H1 (cell line): ENCODE results near the gene GPATCH2. TPM values are rescaled to one million over a fixed set of nuclear protein-coding genes. Genes with fewer than 3 reads are reported as not detected.

Source experiments
- CEBPB ChIP-seq: IDR thresholded peaks from 2 replicates; pipeline ENCODE4 v1.6.1; 2012; ENCODE audit warnings: low read depth, low read length
- CTBP2 ChIP-seq: IDR thresholded peaks from 2 replicates; pipeline ENCODE4 v1.7.0; 2011; ENCODE audit warnings: borderline replicate concordance, mild to moderate bottlenecking, moderate library complexity, mixed read lengths, low read length; ENCODE audit not compliant: insufficient read depth, insufficient read length
- EP300 ChIP-seq, 2 experiments: IDR thresholded peaks; 1 replicate in 1 of 2; 2 replicates in 1 of 2; pipeline ENCODE4 v1.6.1; 2011 to 2012; ENCODE audit warnings: low read depth in 2 of 2, low read length in 2 of 2, mild to moderate bottlenecking in 2 of 2, borderline replicate concordance in 1 of 2, inconsistent platforms in 1 of 2, moderate library complexity in 1 of 2
- EZH2 ChIP-seq: fragments of 200-600 bp; sonication (generic); IDR thresholded peaks from 2 replicates; pipeline ENCODE4 v1.7.1; 2012; ENCODE audit warnings: low read depth, mild to moderate bottlenecking, moderate library complexity, low read length, inconsistent platforms; ENCODE audit not compliant: severe bottlenecking
- GTF2F1 ChIP-seq: IDR thresholded peaks from 2 replicates; pipeline ENCODE4 v1.6.1; 2012; ENCODE audit warnings: low read depth, low read length, improper control_type of control experiment, borderline replicate concordance
- POLR2A ChIP-seq, 2 experiments: IDR thresholded peaks; 1 replicate in 1 of 2; 2 replicates in 1 of 2; pipeline ENCODE4 v1.6.1; 2011; ENCODE audit warnings: low read depth in 2 of 2, low read length in 2 of 2, mild to moderate bottlenecking in 2 of 2; ENCODE audit errors: control extremely low read depth in 1 of 2
- SIN3A ChIP-seq, 2 experiments: IDR thresholded peaks in 1 of 2; conservative IDR thresholded peaks in 1 of 2; 2 replicates each; pipeline ENCODE4 v1.6.1; 2011 to 2012; ENCODE audit warnings: low read length in 2 of 2, improper control_type of control experiment in 1 of 2, low read depth in 1 of 2, mild to moderate bottlenecking in 1 of 2
- SIRT6 ChIP-seq: IDR thresholded peaks from one replicate; pipeline ENCODE4 v1.7.1; 2012; ENCODE audit warnings: low read length, inconsistent platforms
- SUZ12 ChIP-seq: fragments of 200-600 bp; sonication (generic); IDR thresholded peaks from 2 replicates; pipeline ENCODE4 v1.6.1; 2012; ENCODE audit warnings: mild to moderate bottlenecking, inconsistent platforms, low read length, moderate library complexity, mixed read lengths
- TAF1 ChIP-seq: IDR thresholded peaks from 2 replicates; pipeline ENCODE4 v1.6.1; 2011; ENCODE audit warnings: mild to moderate bottlenecking, low read depth, low read length
- TCF12 ChIP-seq: IDR thresholded peaks from 2 replicates; pipeline ENCODE4 v1.6.1; 2011; ENCODE audit warnings: low read depth, mild to moderate bottlenecking, low read length
- polyA plus RNA-seq, 7 experiments: library from polyadenylated mRNA; depleted of rRNA in 3 of 7; stranded (reverse) in 5 of 7; unstranded in 2 of 7; fragments of >200 nt in 5 of 7; fragments of 200-250 nt in 2 of 7; gene quantifications; 1 replicate in 5 of 7; 2 replicates in 1 of 7; 4 replicates in 1 of 7; pipeline versions ENCODE4 v1.2.1 to v1.2.3, GENCODE V29; 2011 to 2013; ENCODE audit warnings: missing spikeins in 2 of 7, mixed read lengths in 2 of 7
- total RNA-seq: library from RNA; stranded (reverse); fragmentation: NEBNext Ultra II Directional; extraction: Animal tissue kit (Norgen Biotek cat#: 25700); gene quantifications from 2 replicates; pipeline ENCODE4 v1.2.1, GENCODE V29; 2021
- TF ChIP-seq, protein P1 (sequence below): fragments of 300-600 bp; sonication (generic); IDR thresholded peaks from 2 replicates; pipeline ENCODE4 v1.7.1; 2012; ENCODE audit warnings: low read length, moderate library complexity, mild to moderate bottlenecking, inconsistent platforms; ENCODE audit not compliant: insufficient replicate concordance

GPATCH2 gene
- total and polyA plus RNA-seq, 2 of the 8 experiments (the other 6 are each of a cell fraction or from before 2014, with no cell fraction given): 3.9 to 13.1 TPM

DNA sequence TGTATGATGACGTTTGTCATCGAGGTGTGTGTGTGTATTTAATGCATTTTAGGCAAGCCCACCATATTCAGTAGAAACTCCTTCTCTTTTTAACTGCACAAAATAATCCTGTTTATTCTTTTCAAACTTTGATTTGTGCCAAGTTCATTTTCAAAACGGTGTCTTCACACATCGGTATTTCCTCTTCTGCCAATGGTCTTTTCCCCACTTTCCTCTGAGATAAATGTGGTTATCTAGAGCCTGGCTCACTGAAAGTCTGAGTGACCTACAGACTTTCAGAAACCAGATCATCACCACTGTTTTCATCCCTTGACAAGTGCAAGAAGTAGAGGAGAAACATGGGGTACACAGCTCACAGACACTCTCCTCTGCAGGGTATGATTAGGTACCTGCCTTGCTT is 69.4 kb downstream of the GPATCH2 start (continued):
- TF ChIP-seq, protein P1, sequence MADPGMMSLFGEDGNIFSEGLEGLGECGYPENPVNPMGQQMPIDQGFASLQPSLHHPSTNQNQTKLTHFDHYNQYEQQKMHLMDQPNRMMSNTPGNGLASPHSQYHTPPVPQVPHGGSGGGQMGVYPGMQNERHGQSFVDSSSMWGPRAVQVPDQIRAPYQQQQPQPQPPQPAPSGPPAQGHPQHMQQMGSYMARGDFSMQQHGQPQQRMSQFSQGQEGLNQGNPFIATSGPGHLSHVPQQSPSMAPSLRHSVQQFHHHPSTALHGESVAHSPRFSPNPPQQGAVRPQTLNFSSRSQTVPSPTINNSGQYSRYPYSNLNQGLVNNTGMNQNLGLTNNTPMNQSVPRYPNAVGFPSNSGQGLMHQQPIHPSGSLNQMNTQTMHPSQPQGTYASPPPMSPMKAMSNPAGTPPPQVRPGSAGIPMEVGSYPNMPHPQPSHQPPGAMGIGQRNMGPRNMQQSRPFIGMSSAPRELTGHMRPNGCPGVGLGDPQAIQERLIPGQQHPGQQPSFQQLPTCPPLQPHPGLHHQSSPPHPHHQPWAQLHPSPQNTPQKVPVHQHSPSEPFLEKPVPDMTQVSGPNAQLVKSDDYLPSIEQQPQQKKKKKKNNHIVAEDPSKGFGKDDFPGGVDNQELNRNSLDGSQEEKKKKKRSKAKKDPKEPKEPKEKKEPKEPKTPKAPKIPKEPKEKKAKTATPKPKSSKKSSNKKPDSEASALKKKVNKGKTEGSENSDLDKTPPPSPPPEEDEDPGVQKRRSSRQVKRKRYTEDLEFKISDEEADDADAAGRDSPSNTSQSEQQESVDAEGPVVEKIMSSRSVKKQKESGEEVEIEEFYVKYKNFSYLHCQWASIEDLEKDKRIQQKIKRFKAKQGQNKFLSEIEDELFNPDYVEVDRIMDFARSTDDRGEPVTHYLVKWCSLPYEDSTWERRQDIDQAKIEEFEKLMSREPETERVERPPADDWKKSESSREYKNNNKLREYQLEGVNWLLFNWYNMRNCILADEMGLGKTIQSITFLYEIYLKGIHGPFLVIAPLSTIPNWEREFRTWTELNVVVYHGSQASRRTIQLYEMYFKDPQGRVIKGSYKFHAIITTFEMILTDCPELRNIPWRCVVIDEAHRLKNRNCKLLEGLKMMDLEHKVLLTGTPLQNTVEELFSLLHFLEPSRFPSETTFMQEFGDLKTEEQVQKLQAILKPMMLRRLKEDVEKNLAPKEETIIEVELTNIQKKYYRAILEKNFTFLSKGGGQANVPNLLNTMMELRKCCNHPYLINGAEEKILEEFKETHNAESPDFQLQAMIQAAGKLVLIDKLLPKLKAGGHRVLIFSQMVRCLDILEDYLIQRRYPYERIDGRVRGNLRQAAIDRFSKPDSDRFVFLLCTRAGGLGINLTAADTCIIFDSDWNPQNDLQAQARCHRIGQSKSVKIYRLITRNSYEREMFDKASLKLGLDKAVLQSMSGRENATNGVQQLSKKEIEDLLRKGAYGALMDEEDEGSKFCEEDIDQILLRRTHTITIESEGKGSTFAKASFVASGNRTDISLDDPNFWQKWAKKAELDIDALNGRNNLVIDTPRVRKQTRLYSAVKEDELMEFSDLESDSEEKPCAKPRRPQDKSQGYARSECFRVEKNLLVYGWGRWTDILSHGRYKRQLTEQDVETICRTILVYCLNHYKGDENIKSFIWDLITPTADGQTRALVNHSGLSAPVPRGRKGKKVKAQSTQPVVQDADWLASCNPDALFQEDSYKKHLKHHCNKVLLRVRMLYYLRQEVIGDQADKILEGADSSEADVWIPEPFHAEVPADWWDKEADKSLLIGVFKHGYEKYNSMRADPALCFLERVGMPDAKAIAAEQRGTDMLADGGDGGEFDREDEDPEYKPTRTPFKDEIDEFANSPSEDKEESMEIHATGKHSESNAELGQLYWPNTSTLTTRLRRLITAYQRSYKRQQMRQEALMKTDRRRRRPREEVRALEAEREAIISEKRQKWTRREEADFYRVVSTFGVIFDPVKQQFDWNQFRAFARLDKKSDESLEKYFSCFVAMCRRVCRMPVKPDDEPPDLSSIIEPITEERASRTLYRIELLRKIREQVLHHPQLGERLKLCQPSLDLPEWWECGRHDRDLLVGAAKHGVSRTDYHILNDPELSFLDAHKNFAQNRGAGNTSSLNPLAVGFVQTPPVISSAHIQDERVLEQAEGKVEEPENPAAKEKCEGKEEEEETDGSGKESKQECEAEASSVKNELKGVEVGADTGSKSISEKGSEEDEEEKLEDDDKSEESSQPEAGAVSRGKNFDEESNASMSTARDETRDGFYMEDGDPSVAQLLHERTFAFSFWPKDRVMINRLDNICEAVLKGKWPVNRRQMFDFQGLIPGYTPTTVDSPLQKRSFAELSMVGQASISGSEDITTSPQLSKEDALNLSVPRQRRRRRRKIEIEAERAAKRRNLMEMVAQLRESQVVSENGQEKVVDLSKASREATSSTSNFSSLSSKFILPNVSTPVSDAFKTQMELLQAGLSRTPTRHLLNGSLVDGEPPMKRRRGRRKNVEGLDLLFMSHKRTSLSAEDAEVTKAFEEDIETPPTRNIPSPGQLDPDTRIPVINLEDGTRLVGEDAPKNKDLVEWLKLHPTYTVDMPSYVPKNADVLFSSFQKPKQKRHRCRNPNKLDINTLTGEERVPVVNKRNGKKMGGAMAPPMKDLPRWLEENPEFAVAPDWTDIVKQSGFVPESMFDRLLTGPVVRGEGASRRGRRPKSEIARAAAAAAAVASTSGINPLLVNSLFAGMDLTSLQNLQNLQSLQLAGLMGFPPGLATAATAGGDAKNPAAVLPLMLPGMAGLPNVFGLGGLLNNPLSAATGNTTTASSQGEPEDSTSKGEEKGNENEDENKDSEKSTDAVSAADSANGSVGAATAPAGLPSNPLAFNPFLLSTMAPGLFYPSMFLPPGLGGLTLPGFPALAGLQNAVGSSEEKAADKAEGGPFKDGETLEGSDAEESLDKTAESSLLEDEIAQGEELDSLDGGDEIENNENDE: no peak
- TF ChIP-seq CEBPB: no peak
- TF ChIP-seq TCF12: no peak
- TF ChIP-seq CTBP2: no peak
- TF ChIP-seq GTF2F1: no peak
- no peak for TF ChIP-seq POLR2A (IDR thresholded peaks at IDR 0.05; ENCODE audit: control extremely low read depth in 1 of 2, low read depth in 2 of 2, low read length in 2 of 2)
- TF ChIP-seq EP300 (IDR thresholded peaks at IDR 0.05; ENCODE audit: borderline replicate concordance in 1 of 2, low read depth in 2 of 2, low read length in 2 of 2): no peak
- TF ChIP-seq SIRT6: no peak
- TF ChIP-seq SUZ12: no peak
- TF ChIP-seq SIN3A (conservative IDR thresholded peaks at IDR 0.05 in 1 of 2, IDR thresholded peaks at IDR 0.05 in 1 of 2; ENCODE audit: low read depth in 1 of 2, low read length in 2 of 2): no peak
- no peak for TF ChIP-seq TAF1
- TF ChIP-seq EZH2: no peak
